ENCODE measurements around the gene ZNF709.
A peak's percentile ranks its signal among the peaks of the same experiment; 100 is the strongest.
"Not testable (repeated sequence)": the region's sequence is repeated elsewhere in the genome, so short reads cannot be mapped to it uniquely, and the experiment has no call there.

ZNF709 gene

DNA sequence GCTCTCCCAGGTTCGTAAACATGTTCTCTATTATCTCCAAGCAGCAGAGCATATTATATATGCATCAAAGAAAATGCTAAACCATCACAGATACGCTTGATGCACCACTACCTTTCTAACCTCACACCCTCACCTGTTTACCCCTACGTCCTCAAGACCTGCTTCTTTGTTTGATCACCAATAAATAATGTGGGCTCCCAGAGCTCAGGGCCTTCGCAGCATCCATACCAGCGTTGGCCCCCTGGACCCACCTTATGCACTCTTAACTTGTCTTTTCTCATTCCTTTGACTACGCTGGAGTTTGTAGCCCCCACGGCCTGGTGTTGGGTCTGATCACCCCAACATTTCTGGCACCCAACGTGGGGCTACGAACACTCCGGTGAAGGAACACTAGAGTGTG lies 33.8 kb downstream of the ZNF709 start:
- DNase-seq (ENCODE audit: low spot score) = no peak

DNA sequence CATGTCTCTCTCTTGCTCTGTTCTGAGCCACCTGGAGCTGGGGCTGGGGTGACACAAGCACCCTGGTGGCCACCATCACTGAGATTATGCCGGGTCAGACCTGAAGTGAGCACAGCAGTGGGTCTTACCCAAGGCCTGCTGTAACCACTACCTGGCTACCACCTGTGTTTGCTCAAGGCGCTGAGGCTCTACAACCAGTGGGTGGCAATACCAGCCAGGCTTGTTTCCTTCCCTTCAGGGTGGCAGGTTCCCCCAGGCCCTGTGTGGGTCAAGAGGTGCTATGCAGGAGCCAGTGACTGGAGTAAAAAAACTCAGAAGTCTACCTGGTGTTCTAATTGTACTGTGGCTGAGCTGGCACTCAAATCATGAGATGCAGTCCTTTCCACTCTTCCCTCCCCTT lies 35.8 kb downstream of the ZNF709 start:
- no peak for DNase-seq (ENCODE audit: low spot score)

DNA sequence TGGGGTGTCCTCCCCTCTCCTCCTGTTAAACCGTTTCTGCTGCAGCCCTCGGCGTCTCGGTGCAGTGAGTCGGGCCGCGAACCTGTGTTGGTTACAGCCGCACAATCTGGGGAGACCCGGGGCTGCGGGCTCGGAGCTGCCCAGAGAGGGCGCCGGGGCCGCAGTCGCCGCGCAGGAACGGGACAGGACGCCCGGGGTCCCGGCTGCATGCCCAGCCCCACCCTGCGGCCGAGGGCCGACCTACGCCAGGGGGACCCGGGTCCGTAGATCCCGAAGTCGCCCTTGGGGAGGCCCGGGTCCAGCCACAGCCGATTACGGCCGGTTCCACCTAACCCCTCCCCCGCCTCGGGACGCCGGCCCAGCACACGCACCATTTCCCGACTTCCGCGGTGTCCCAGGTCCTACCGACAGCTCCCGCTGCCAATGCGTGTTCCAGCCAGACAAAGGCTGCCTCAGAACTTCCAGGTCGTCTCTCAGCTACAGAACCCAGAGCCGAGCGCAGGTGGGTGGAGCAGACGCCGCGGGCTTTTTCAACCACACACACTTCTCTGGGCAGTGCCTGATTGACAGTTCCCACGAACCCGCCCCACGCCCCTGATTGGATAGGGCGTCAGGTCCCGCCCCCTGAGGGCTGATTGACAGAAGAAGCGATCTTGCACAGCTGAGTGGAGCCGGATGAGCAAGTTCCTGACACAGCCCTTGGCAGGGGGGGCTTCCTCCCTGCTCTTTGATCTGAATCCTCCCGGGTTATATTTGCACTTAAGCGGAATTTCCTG lies 43.9 kb downstream of the ZNF709 start, which contains the start of gene ZNF443:
ZNF443 (minus strand) TSS at position 481 of the 776 bp plus-strand sequence; CDS start at position 374, 107 bp downstream.
- peak; percentile 98 for DNase-seq (ENCODE audit: low spot score)

DNA sequence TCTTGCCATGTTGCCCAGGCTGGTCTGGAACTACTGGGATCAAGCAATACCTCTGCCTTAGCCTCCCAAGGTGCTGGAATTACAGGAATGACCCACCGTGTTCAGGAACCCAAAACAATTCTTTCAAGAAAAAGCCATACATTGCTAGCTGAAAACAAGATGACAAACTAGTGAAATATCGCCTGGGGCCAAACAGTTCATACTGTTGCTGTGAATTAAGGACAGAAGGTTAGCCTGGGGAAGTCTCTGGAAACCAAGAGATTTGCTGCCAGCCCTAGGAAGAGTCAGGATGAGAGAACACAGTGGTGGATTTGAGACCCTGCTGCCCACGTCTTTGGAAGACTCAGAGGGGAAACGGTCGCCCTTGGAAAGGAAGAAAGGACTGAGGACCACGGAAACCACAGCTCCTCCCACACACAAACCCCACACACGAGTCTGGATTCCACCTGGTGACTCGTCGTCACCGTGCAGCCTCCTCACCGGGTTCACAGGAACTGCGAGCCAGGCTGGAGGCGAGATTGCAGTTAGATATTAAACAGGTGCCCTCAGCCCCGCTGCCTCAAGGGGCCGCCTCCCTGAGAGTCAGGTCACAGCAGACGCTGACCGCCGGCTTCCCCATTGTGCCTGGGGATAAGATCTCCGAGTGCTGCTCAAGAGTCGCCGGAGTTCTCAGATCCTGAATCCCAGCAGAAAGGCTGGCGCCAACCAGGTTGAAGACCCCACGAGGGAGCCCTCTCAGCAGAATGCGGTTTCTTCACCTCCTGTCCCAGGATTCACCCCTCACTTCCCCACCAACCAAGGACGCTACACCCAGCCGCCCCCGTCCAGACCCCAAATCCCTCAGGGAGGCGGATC lies 44.7 kb downstream of the ZNF709 start:
- DNase-seq (ENCODE audit: low spot score) = not testable (repeated sequence)

DNA sequence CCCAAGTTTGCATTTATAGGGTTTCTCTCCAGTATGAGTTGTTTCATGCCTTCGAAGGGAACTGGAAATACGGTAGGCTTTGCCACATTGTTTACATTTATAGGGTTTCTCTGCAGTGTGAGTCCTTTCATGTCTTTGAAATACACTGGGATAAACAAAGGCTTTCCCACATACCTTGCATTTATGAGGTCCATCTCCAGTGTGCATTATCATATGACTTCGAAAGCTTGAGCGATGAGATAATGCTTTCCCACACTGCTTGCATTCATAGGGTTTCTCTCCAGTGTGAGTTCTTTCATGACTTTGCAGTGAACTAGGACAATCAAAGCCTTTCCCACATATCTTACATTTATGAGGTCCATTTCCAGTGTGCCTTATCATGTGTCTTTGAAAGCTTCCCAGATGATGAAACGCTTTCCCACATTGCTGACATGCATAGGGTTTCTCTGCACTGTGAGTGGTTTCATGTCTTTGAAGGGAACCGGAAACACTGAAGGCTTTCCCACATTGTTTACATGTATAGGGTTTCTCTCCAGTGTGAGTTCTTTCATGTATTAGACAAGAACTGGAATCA lies 53.8 kb downstream of the ZNF709 start:
- DNase-seq (ENCODE audit: low spot score) = not testable (repeated sequence)

DNA sequence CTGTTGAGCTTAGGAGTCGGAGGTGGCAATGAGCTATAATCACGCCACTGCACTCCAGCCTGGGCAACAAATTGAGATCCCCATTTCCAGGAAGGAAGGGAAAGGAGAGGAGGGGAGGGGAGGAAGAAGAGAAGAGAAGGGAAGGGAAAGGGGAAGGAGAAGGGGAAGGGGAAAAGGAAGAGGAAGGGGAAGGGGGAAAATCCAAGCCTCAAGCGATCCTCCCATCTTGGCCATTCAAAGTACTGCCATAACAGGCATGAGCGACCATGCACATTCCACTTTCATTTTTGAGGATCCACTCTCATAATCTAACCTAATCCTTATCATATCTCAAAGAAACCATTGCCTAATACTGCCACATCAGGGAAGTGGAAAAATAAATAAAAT lies 58.7 kb downstream of the ZNF709 start:
- DNase-seq (ENCODE audit: low spot score) = no peak

DNA sequence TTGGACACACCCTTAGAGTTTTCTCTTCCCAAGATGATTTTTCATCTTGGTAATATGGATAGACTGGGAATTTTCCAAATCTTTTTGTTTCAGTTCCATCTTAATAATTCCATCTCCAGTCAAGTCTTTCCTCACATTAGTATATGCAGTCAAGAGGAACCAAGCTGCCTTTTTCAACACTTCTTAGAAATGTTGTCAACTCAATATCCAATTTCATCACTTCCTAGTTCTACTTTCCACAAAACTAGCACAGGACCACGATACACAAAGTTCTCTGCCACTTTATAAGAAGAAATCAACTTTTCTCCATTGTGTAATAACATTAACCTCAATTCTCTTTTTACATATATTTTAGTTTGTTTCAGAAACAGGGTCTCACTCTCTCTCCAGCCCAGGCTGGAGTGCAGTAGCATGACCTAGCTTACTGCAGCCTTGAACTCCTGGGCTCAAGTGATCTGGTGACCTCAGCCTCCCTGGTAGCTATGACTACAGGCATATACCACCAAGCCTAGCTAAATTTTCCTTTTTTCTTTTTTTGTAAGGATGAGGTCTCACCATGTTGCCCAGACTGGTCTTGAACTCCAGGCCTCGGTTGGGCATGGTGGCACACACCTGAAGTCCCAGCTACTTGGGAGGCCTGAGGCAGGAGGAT lies 59.3 kb downstream of the ZNF709 start:
- DNase-seq (ENCODE audit: low spot score) = no peak

DNA sequence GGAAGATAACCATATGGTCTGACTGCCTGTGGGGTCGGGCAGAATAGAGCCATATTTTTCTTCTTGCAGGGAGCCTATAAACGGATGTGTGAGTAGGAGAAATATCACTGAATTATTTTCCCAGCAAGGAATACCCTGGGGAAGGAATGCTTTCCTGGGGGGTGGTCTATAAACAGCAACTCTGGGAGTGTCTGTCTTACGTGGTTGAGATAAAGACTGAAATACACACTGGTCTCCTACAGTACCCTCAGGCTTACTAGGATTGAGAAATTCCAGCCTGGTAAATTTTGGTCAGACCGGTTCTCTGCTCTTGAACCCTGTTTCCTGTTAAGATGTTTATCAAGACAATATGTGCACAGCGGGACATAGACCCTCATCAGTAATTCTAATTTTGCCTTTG lies 67.3 kb downstream of the ZNF709 start:
- not testable (repeated sequence) for DNase-seq (ENCODE audit: low spot score)

DNA sequence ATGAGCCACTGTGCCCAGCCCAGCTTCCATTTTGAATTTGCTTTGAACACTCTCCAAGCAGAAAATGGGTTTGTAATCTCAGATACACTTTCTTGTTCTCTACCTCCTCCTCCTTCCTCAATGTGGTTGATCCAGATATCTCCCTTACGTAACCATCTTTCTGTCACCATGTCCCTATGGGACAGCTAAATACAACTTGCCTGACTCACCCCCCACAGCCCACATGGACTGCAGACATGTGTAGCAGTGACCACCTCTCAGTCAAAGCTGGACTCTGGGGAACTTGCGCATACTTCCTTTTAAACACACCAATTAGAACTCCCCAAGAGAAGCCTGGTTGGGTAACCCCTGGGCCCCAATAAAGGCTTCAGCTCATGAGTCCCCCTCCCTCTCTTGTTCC lies 72.7 kb downstream of the ZNF709 start:
- no peak for DNase-seq (ENCODE audit: low spot score)
